ENCODE data around the gene DTNBP1.

Gene DTNBP1

DNA sequence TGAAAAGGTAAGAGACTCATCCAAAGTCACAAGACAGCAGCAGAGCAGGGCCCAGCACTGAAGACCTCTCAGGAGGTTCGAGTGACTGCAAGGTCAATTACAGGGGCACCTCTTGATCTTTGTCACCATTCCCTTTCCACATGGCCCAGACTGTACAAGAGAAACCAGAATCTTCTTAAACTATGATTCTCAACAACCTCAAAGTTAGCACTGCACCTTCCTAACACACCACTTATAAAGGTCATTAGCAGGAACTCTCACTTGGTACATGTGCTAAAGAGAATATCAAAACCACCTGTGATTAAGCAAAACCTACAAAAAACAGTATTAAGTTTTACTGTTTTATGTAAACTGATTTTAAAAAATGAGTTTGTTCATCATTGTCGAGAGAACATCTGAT is 70.2 kb downstream of the DTNBP1 start:
- DNase-seq (ENCODE audit: low read depth), result no peak

DNA sequence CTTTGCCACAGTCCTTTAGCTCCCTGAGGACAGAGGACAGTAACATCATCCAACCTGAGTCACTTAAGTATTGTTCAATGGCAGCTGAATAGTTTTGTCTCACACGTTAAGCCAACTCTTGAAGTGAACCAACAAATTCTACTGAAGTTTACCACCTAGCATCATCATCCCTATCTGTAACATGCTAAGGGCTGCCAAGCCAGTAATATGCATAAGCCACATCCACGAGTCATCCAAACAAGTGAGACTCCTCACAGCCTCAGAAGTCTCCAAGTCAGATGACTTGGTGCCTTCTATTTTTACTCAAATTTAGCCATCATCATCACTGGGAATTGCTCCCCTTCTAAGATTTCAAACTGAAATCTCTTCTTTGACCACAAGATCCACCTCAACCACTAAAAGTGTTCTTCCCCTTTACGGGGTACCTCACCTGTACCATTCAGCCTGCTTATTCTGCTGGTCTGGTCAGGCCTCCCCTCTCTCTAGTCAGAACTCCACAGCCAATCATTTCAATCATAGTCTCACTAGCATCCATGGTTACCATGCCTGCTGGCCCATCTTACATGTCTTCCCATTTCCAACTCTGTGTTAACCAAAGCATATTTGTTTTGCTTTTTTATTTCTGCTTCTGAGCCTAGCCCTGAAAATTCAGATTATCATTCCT is 73.7 kb downstream of the DTNBP1 start:
- DNase-seq (ENCODE audit: low read depth), result no peak

DNA sequence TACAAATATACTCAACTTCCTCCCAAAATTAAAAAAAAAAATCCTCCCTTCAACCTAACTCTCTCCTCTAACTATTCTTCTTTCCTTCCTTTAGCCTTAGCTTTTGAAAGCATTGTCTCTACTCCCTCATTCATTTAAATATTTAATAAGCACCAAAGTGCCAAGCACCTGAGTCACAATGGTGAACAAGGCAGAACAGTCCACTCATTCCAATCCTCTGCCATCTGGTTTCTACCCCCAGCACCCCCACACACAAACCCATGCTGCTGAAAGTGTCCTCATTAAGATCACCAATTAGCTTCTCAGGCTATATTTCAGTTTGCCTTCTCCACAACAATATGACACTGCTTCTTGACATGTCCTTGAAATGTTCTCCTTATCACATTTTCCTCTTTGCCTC is 76.3 kb downstream of the DTNBP1 start:
- no peak for DNase-seq (ENCODE audit: low read depth)

DNA sequence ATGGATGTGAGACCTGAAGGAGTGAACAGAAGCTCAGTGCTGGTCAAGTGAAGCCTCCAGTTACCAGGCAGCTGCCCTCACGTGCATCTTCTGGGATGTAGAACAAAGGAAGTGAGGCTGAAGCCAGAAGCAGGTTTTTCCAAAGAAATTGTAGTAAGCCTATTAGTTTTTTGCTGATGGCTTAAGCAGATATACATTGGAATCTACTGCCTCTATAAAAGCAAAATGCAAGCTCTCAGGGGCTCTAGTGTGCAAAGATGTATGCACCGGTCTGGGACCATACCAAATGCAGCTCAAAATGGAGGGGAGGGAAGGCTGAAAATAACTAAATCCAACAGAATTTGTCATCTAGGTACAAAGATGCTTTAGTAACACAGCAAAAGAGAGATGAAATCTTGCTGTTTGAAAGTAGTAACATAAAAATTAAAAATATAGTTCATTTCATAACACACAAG is 77.0 kb downstream of the DTNBP1 start:
- no peak for DNase-seq (ENCODE audit: low read depth)

DNA sequence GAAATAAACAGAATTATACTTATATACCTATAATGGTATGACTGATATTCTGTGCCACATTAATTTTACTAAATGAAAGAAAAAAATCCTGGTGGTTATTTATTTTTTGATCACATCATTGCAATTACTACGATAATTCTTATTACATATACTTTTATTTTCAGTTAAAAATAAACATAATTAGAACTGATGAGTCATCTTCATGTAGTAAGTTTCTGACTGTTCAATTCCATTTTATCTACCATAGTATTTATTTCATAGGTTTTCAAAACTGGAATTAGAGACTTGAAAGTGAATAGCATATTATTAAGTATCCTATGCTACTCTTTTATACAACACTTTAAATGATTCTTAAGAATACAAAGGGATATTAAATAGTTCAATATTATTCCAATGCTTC is 80.3 kb downstream of the DTNBP1 start:
- no peak for DNase-seq (ENCODE audit: low read depth)

DNA sequence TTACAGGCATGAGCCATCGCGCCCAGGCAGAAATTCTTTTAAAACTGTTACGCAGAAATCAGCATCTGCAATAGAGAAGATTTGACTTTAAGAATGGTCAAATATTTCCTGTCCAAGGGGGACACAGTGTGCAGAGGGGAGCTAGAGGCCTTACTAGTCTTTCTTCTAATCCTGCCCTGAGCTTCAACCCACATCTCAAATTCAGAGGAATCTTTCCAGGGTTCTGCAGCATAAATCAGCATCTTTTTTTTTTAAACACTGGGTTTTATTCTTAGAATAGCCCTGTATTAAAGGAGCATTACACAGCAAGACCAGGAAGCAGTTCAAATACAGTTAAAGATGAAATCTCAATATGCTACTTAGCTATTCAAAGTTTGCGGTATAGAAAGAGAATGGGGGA is 81.1 kb downstream of the DTNBP1 start:
- no peak for DNase-seq (ENCODE audit: low read depth)

DNA sequence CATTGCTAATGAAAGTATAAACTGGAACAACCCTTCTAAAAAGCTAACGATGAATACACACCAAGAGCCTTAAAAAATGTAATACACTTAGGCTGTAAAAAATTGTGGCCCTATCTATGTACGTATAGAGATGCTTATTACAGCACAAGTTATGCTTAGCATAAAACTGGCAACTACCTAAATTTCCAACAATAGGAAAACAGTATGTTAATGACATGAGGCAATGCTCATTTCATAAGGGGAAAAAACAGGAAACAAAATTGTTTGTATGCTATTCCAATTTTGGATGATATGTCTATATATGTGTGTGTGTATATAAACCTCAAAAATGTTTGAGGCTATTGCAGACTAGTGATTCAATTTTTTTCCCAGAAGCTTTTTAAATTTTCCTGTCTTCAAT is 82.5 kb downstream of the DTNBP1 start:
- no peak for DNase-seq (ENCODE audit: low read depth)

DNA sequence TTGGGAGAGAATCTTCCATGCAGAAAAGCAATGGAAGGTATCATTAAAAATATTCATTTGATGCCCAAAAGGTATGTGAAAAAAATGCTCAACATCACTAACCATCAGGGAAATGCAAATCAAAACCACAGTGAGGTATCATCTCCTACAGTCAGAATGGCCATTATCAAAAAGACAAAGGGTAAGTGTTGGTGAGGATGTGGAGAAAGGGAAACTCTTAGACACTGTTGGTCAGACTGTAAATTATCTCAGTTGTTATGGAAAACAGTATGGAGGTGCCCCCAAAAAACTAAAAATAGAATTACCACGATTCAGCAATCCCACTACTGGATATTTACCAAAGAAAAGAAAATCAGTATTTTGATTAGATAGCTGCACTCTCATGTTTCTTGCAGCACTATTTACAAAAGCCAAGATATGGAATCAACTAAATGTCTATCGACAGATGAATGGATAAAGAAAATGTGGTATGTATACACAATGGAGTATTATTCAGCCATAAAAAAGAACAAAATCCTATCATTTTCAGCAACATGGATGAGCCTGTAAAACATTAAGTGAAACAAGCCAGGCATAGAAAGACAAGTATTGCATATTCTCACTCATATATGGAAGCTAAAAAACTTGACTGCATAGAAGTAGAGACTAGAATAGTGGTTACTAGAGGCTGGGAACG is 84.0 kb downstream of the DTNBP1 start:
- DNase-seq (ENCODE audit: low read depth), result no peak

DNA sequence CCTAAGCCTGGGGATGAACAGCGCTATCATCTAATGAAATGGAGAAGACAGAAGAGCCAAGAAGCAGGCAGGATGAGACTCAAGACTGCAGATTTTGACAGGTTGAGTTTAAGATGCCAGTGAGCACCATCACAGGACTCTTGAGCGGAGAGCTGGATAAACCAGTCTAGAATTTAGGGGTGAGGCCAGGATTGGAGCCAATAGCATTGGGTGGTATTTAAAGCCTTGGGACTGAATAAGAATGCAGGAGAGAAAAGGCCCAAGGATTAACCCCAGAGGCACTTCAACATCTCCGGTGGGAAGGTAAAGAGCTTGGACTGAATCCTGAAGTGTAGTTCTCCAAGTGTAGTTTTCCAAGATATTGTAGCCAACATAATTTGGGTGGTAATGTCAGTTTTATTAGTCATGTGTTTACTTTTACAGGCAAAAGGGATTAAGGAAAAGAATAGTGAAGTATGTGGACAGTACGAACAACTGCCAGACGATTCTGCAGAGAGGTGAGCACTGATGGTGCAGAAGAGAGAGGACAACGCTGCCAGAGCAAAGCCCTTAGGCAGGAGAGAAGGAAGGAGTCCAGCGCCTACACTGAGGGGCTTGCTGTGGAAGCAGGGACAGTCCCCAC is 85.2 kb downstream of the DTNBP1 start:
- DNase-seq (ENCODE audit: low read depth), result no peak

DNA sequence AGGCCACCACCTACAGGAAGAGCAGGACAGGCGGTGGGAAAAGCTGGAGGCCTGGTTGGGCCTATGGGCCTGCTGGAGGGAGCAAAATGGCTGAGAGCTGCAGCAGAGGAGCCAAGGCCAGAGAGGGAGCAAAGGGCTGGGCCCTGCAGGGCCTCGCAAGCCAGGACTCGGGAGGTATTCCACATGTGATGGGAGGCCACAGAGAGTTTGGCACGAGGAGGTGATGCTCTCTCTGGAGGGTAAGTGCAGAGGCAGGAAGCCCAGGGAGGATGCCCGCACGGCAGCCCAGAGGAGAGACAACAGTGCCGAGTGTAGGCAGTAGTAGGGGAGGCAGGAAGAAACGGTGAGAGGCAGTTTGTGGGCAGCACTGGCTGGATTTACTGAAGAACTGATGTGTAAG is 85.7 kb downstream of the DTNBP1 start:
- DNase-seq (ENCODE audit: low read depth), result no peak

DNA sequence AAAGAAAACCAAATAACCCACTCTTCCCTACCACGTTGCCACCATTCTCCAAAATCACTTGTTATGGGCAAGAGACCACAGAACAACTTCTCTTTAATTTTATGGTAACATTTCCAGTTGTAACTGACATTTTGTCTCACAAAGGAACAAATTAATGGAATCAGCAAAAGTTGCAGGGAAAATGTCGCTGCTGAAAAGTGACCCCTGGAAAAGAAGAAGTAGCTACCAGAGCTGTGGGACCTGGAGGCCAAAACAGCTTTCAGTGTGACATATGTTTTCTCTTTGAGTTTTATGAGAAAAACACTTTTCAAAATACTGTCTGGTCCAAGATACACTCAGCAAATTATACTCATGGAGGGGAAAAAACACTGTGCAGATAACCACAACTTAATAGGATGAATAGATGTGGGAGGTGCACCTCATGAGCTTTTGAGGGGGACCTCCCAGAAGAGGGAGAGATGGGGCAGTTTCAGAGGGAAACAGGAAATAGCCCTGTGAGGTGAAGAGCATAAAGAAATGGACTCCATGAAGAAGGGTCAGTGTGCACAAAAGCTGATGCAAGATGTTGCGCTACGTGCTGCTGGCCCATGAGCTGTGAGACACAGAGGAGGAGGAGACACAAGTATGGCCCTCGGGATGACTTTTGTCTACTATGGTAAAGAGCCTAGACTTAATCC is 87.3 kb downstream of the DTNBP1 start:
- DNase-seq (ENCODE audit: low read depth), result no peak

DNA sequence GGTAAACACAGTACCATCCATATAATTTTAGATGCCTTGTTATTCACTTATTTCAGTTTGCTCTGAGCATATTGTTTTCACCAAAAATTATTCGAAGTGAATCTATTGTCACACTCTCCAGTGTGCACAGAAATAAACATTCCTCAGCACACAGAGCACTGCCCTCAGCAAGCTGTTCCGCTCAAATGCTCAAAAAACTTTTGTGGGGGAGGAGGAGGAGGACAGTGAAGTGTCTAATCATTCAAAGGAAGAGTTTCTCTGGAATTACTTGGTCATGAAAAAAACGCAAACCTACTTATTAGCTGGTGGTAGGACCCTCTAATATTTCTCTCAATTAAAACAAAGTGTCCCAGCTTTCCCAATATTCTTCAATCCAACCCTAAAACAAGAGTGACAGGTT is 88.3 kb downstream of the DTNBP1 start:
- DNase-seq (ENCODE audit: low read depth), result no peak

DNA sequence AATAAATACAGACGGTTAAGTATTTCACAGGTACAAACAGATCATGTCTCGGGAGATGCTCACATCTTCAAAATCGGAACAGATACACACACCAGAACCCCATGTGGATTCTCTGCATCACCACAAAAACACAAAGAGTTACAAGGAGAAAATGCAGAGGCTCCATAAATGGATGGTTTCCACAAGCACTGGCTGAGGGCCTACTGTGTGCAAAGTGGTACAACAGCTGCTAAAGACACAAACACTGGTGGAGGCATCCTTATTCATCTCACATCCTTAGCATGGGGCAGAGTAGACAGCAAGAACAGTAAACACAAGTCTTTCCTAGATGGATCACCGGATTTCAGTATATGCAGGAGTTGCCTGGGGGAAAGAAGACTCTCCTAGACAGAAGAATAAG is 88.8 kb downstream of the DTNBP1 start:
- DNase-seq (ENCODE audit: low read depth), result no peak

DNA sequence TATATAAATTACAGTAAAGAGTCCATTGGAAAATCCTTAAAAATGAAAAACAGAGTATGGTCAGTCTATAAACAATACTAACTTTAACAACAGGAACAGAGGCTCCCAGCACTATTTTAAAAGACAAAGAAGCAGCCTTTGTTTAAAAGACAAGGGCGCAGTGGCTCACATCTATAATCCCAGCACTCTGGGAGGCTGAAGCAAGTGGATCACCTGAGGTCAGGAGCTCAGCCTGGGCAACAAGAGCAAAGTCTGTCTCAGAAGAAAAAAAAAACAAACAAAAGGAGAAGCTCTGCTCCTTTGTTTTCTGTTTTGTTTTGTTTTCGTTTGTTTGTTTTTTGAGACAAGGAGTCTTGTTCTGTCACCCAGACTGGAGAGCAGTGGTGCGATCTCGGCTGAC is 89.4 kb downstream of the DTNBP1 start:
- no peak for DNase-seq (ENCODE audit: low read depth)

DNA sequence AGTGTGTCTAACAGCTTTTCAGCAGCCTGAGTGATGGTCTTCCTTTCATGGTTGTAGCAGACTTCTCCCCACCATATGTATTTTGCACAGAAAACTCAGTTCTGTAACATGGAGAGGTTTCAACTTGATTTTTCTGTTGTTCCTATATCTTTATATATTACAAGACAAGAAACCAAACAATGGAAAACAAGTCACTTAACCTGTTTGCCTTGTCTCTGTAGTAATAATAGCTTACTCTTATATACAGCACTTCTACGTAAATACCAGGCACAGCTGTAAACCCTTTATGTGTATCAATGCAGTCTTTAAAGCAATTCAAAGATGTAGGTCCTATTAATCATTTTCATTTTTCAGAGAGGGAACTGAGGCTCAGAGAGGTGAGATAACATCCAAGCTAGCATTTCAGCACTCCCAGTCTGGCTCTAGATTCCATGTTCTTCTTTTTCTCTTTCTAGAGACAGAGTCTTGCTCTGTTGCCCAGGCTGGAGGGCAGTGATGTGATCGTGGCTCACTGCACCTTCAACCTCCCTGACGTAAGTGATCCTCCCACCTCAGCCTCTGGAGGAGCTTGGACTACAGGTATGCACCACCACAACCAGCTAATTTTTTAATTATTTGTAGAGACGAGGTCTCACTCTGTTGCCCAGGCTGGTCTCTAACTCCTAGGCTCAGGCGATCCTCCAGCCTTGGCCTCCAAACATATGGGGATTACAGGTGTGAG is 90.4 kb downstream of the DTNBP1 start:
- DNase-seq (ENCODE audit: low read depth), result no peak

DNA sequence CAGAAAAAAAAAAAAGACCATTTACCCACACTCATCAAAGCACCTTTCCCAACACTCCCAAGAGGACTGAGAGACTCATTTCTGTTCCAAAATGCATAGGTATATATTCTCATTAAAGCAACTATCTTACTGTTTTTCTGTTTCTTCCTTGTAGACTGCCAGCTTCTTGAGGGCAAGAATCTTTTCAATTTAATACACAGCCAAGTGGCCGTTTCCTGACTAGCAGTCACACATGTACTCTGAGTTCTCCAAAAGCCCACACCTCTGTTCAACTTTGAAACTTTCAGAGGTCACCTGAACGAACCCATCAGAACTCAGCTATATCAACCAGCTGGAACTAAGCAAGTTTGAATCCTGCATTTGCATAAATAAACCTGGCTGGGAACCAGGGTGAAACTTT is 92.7 kb downstream of the DTNBP1 start:
- DNase-seq (ENCODE audit: low read depth), result no peak

DNA sequence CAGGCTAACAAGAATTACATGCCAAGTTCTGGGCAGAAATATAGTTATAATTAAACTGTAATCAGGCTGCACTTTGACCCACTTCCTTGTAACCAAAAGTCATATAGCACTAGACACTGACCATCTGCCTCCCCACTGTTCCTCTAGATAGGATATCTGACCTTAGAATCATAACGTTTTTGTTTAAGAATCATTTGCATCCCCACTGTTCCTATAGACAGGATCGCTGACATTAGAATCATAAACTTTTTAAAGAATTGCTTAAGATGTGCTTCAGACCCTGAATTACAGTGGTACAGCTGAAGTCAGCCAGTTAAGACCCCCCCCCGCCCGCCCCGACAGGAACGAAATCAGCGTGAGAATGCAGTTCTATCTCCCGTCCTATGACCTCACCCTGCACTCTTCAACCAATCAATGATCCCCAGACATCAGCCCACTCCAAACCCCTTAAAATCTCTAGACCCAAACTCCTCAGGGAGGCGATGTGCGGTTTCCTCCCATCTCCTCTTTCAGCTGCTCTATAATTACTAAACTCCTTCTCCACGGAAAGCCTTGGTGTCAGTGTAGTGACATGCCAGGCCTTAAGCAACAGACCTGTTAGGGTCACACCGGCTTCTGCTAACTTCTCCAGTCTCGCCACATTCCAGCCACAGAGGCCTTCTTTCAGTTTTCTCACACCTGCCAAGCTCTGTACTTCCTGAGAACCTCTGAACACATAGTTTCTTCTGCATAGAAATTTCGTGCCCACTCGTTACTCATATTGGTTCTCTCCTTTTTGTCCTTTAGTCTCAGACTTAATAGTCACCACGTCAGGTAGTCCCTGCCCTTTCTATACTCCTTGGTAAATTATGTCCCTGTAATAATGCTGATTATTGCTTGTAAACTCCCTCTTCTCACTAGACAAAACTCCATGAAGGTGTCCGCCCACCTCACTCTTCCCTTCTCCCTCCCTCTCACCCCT is 93.5 kb downstream of the DTNBP1 start:
- no peak for DNase-seq (ENCODE audit: low read depth)

DNA sequence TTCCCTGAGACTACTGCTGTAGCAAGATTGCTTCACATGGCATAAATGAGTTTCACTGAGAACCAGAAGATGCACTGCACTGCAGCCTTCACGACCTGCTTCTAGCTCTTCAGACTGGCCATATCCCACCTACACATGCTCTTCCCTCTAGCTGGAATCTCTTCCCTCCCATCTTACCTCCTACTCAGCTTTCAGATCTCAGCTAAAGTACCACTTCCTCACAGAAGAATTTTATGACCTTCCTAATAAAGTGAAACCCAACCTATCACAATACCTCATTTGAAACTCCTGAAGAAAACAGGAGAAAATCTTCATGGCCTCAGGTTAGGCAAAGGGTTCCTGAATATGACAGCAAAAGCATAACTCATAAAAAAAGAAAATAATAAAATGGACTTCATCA is 99.9 kb downstream of the DTNBP1 start:
- no peak for DNase-seq (ENCODE audit: low read depth)

DNA sequence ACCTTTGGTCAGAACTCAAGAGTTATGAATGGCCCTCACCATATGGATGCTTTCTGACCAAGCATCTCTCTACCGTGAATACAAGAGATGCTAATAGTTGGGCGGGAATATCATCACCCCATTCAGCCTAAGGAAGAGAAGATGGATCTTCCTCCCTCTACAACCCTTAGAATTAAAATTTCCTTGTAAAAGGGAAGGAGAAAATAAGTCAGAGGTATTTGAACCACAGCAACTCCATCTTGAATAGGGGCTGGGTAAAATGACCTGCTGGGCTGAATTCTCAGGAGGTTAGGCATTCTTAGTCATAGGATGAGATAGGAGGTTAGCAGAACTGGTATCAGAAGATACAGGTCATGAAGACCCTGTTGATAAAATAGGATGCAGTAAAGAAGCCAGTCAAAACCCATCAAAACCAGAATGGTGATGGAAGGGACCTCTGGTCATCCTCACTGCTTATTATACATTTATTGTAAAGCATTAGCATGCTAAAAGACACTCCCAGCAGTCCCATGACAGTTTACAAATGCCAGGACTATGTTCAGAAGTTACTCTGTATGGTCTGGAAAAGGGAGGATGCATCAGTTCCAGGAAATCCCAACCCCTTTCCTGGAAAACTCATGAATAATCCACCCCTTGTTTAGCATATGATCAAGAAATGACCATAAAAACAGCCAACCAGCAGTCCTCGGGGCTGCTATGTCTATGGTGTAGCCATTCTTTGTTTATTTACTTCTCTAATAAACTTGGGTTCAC is 101.2 kb downstream of the DTNBP1 start:
- no peak for DNase-seq (ENCODE audit: low read depth)

DNA sequence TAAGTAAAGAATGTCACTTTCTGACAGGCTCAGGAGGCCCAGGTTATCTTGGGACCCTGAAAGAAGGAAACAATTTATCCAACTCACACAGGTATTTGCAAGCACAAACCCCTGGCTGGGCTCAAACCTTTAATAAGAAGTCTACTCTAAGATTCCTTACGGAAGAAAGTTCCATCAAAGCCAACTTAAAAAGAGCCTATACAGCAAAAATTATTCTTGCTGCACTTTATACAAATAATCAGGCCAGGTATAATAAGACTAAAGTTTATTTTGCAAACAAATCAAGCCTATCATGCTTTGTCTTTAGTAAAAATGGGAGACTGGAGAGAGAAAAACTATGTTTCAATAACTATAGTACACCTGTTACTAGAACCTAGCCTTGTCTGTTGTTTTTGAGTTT is 102.1 kb downstream of the DTNBP1 start:
- DNase-seq (ENCODE audit: low read depth), result no peak
